ENCODE measurements around the gene CARD18.

Gene CARD18

GRCh38 chr11:105156720-105157119 lies 17.2 kb upstream of the CARD18 start:
- H3K27me3 ChIP-seq (ENCODE audit: control insufficient read depth, insufficient read depth, low read length) = no peaks in the 10 kb centered on the region
- H3K36me3 ChIP-seq (ENCODE audit: control insufficient read depth, insufficient read depth, low read length) = no peaks in the 10 kb centered on the region
- no peaks in the 10 kb centered on the region for H3K9me3 ChIP-seq (ENCODE audit: control insufficient read depth, insufficient read depth, low read length)
- no peak overlapping the region for H3K4me3 ChIP-seq (ENCODE audit: low read depth, low read length)
- no peaks in the 10 kb centered on the region for H3K4me1 ChIP-seq (ENCODE audit: control insufficient read depth, insufficient read depth, low read length)
- no peak overlapping the region for H3K9ac ChIP-seq (ENCODE audit: low read depth, low read length)

GRCh38 chr11:105156231-105156630 lies 16.7 kb upstream of the CARD18 start:
- H3K4me3 ChIP-seq (ENCODE audit: low read depth, low read length) = no peak overlapping the region
- H3K4me1 ChIP-seq (ENCODE audit: control insufficient read depth, insufficient read depth, low read length) = no peaks in the 10 kb centered on the region
- no peaks in the 10 kb centered on the region for H3K36me3 ChIP-seq (ENCODE audit: control insufficient read depth, insufficient read depth, low read length)

GRCh38 chr11:105155679-105156078 lies 16.1 kb upstream of the CARD18 start:
- Histone ChIP-seq H3K36me3 (ENCODE audit: control insufficient read depth, insufficient read depth, low read length) (no peaks in the 10 kb centered on the region), H3K4me1 (ENCODE audit: control insufficient read depth, insufficient read depth, low read length) (no peaks in the 10 kb centered on the region)

More at GRCh38 chr11:105156231-105156630, 16.7 kb upstream of the CARD18 start:
- Histone ChIP-seq H3K27me3 (ENCODE audit: control insufficient read depth, insufficient read depth, low read length) (no peaks in the 10 kb centered on the region), H3K9me3 (ENCODE audit: control insufficient read depth, insufficient read depth, low read length) (no peaks in the 10 kb centered on the region), H3K9ac (ENCODE audit: low read depth, low read length) (no peak overlapping the region)

GRCh38 chr11:105153392-105153791 lies 13.8 kb upstream of the CARD18 start:
- Histone ChIP-seq H3K36me3 (ENCODE audit: control insufficient read depth, insufficient read depth, low read length) (no peaks in the 10 kb centered on the region), H3K4me3 (ENCODE audit: low read depth, low read length) (no peak overlapping the region), H3K9me3 (ENCODE audit: control insufficient read depth, insufficient read depth, low read length) (no peaks in the 10 kb centered on the region), H3K9ac (ENCODE audit: low read depth, low read length) (no peak overlapping the region), H3K27me3 (ENCODE audit: control insufficient read depth, insufficient read depth, low read length) (no peaks in the 10 kb centered on the region), H3K4me1 (ENCODE audit: control insufficient read depth, insufficient read depth, low read length) (no peaks in the 10 kb centered on the region)

More at GRCh38 chr11:105155679-105156078, 16.1 kb upstream of the CARD18 start:
- H3K27me3 ChIP-seq (ENCODE audit: control insufficient read depth, insufficient read depth, low read length) = no peaks in the 10 kb centered on the region
- H3K4me3 ChIP-seq (ENCODE audit: low read depth, low read length) = no peak overlapping the region
- H3K9ac ChIP-seq (ENCODE audit: low read depth, low read length) = no peak overlapping the region
- H3K9me3 ChIP-seq (ENCODE audit: control insufficient read depth, insufficient read depth, low read length) = no peaks in the 10 kb centered on the region

GRCh38 chr11:105152560-105152959 lies 13.0 kb upstream of the CARD18 start:
- H3K9ac ChIP-seq (ENCODE audit: low read depth, low read length) = no peak overlapping the region
- no peaks in the 10 kb centered on the region for H3K36me3 ChIP-seq (ENCODE audit: control insufficient read depth, insufficient read depth, low read length)
- H3K27me3 ChIP-seq (ENCODE audit: control insufficient read depth, insufficient read depth, low read length) = no peaks in the 10 kb centered on the region
- no peaks in the 10 kb centered on the region for H3K4me1 ChIP-seq (ENCODE audit: control insufficient read depth, insufficient read depth, low read length)
- no peak overlapping the region for H3K4me3 ChIP-seq (ENCODE audit: low read depth, low read length)
- no peaks in the 10 kb centered on the region for H3K9me3 ChIP-seq (ENCODE audit: control insufficient read depth, insufficient read depth, low read length)

GRCh38 chr11:105152021-105152512 lies 12.5 kb upstream of the CARD18 start:
- Histone ChIP-seq H3K9me3 (ENCODE audit: control insufficient read depth, insufficient read depth, low read length) (no peaks in the 10 kb centered on the region), H3K27me3 (ENCODE audit: control insufficient read depth, insufficient read depth, low read length) (no peaks in the 10 kb centered on the region), H3K36me3 (ENCODE audit: control insufficient read depth, insufficient read depth, low read length) (no peaks in the 10 kb centered on the region), H3K9ac (ENCODE audit: low read depth, low read length) (no peak overlapping the region), H3K4me1 (ENCODE audit: control insufficient read depth, insufficient read depth, low read length) (no peaks in the 10 kb centered on the region), H3K4me3 (ENCODE audit: low read depth, low read length) (no peak overlapping the region)

- H3K27me3 ChIP-seq (ENCODE audit: control insufficient read depth, insufficient read depth, low read length) = no peaks in the 10 kb centered on the region
Measured at GRCh38 chr11:105149477-105149876, 9.9 kb upstream of the CARD18 start.

GRCh38 chr11:105148241-105148640 lies 8.7 kb upstream of the CARD18 start:
- H3K4me1 ChIP-seq (ENCODE audit: control insufficient read depth, insufficient read depth, low read length) = no peaks in the 10 kb centered on the region
- no peaks in the 10 kb centered on the region for H3K27me3 ChIP-seq (ENCODE audit: control insufficient read depth, insufficient read depth, low read length)
- no peaks in the 10 kb centered on the region for H3K36me3 ChIP-seq (ENCODE audit: control insufficient read depth, insufficient read depth, low read length)
- H3K4me3 ChIP-seq (ENCODE audit: low read depth, low read length) = no peak overlapping the region
- no peaks in the 10 kb centered on the region for H3K9me3 ChIP-seq (ENCODE audit: control insufficient read depth, insufficient read depth, low read length)
- H3K9ac ChIP-seq (ENCODE audit: low read depth, low read length) = no peak overlapping the region

More at GRCh38 chr11:105149477-105149876, 9.9 kb upstream of the CARD18 start:
- no peaks in the 10 kb centered on the region for H3K4me1 ChIP-seq (ENCODE audit: control insufficient read depth, insufficient read depth, low read length)
- no peak overlapping the region for H3K9ac ChIP-seq (ENCODE audit: low read depth, low read length)
- H3K9me3 ChIP-seq (ENCODE audit: control insufficient read depth, insufficient read depth, low read length) = no peaks in the 10 kb centered on the region
- H3K4me3 ChIP-seq (ENCODE audit: low read depth, low read length) = no peak overlapping the region
- no peaks in the 10 kb centered on the region for H3K36me3 ChIP-seq (ENCODE audit: control insufficient read depth, insufficient read depth, low read length)

GRCh38 chr11:105144887-105145286 lies 5.3 kb upstream of the CARD18 start:
- H3K27me3 ChIP-seq (ENCODE audit: control insufficient read depth, insufficient read depth, low read length) = no peaks in the 10 kb centered on the region
- H3K9ac ChIP-seq (ENCODE audit: low read depth, low read length) = no peak overlapping the region
- H3K9me3 ChIP-seq (ENCODE audit: control insufficient read depth, insufficient read depth, low read length) = no peaks in the 10 kb centered on the region
- no peaks in the 10 kb centered on the region for H3K4me1 ChIP-seq (ENCODE audit: control insufficient read depth, insufficient read depth, low read length)
- no peak overlapping the region for H3K4me3 ChIP-seq (ENCODE audit: low read depth, low read length)
- no peaks in the 10 kb centered on the region for H3K36me3 ChIP-seq (ENCODE audit: control insufficient read depth, insufficient read depth, low read length)

GRCh38 chr11:105142167-105142566 lies 2.6 kb upstream of the CARD18 start:
- no peaks in the 10 kb centered on the region for H3K4me1 ChIP-seq (ENCODE audit: control insufficient read depth, insufficient read depth, low read length)
- no peaks in the 10 kb centered on the region for H3K36me3 ChIP-seq (ENCODE audit: control insufficient read depth, insufficient read depth, low read length)
- H3K9me3 ChIP-seq (ENCODE audit: control insufficient read depth, insufficient read depth, low read length) = no peaks in the 10 kb centered on the region
- no peak overlapping the region for H3K4me3 ChIP-seq (ENCODE audit: low read depth, low read length)
- no peaks in the 10 kb centered on the region for H3K27me3 ChIP-seq (ENCODE audit: control insufficient read depth, insufficient read depth, low read length)
- H3K9ac ChIP-seq (ENCODE audit: low read depth, low read length) = no peak overlapping the region

- no peak overlapping the region for H3K9ac ChIP-seq (ENCODE audit: low read depth, low read length)
Measured at GRCh38 chr11:105137286-105137685, 2.3 kb downstream of the CARD18 start.

GRCh38 chr11:105135883-105136282 lies 3.7 kb downstream of the CARD18 start:
- H3K4me3 ChIP-seq (ENCODE audit: low read depth, low read length) = no peak overlapping the region

More at GRCh38 chr11:105137286-105137685, 2.3 kb downstream of the CARD18 start:
- no peaks in the 10 kb centered on the region for H3K4me1 ChIP-seq (ENCODE audit: control insufficient read depth, insufficient read depth, low read length)
- H3K4me3 ChIP-seq (ENCODE audit: low read depth, low read length) = no peak overlapping the region
- no peaks in the 10 kb centered on the region for H3K27me3 ChIP-seq (ENCODE audit: control insufficient read depth, insufficient read depth, low read length)
- no peaks in the 10 kb centered on the region for H3K9me3 ChIP-seq (ENCODE audit: control insufficient read depth, insufficient read depth, low read length)
- no peaks in the 10 kb centered on the region for H3K36me3 ChIP-seq (ENCODE audit: control insufficient read depth, insufficient read depth, low read length)

More at GRCh38 chr11:105135883-105136282, 3.7 kb downstream of the CARD18 start:
- no peaks in the 10 kb centered on the region for H3K4me1 ChIP-seq (ENCODE audit: control insufficient read depth, insufficient read depth, low read length)
- H3K9ac ChIP-seq (ENCODE audit: low read depth, low read length) = no peak overlapping the region
- no peaks in the 10 kb centered on the region for H3K27me3 ChIP-seq (ENCODE audit: control insufficient read depth, insufficient read depth, low read length)
- no peaks in the 10 kb centered on the region for H3K9me3 ChIP-seq (ENCODE audit: control insufficient read depth, insufficient read depth, low read length)
- no peaks in the 10 kb centered on the region for H3K36me3 ChIP-seq (ENCODE audit: control insufficient read depth, insufficient read depth, low read length)

Data from iPS-15b (cell line).